Peyer's patch (tissue), 4 donors: ENCODE data around the gene CCDC110. TPM values are rescaled to one million over a fixed set of nuclear protein-coding genes. Genes with fewer than 3 reads are reported as not detected.

Source experiments
- DNase-seq, 3 donors: peaks; one replicate each; pipeline ENCODE4 v3.0.0-alpha.2; 2017 to 2019
- H3K27ac ChIP-seq, 4 donors: fragments of 200-600 bp; sonication (generic); one replicate each; pipeline ENCODE4 v1.5.1; 2016 to 2019
- H3K27me3 ChIP-seq, 2 donors: fragments of 200-600 bp; sonication (generic); one replicate each; pipeline ENCODE4 v1.5.1; 2019
- H3K36me3 ChIP-seq, 3 donors: fragments of 200-600 bp; sonication (generic); one replicate each; pipeline ENCODE4 v1.5.1; 2016 to 2019
- H3K4me1 ChIP-seq, 4 donors: fragments of 200-600 bp; sonication (generic); one replicate each; pipeline ENCODE4 v1.5.1; 2016 to 2019
- H3K4me3 ChIP-seq, 4 donors: fragments of 200-600 bp; sonication (generic); 1 replicate in 3 of 4; 2 replicates in 1 of 4; pipeline ENCODE4 v1.5.1; 2016 to 2019; ENCODE audit warnings: mild to moderate bottlenecking in 1 of 4
- H3K9me3 ChIP-seq, 4 donors: fragments of 200-600 bp; sonication (generic); one replicate each; pipeline ENCODE4 v1.5.1; 2016 to 2019; ENCODE audit warnings: mild to moderate bottlenecking in 1 of 4
- POLR2A ChIP-seq, 2 donors: fragments of 450-650 bp; IDR thresholded peaks; one replicate each; pipeline ENCODE4 v1.5.1; 2017; ENCODE audit warnings: antibody characterized with exemption in 2 of 2, mild to moderate bottlenecking in 2 of 2, moderate library complexity in 2 of 2
- total RNA-seq, 4 donors: library from RNA; depleted of rRNA; stranded (reverse); fragments of >200 nt; gene quantifications; one replicate each; pipeline ENCODE4 v1.1.0, GENCODE V29; 2016
- TF ChIP-seq, protein P1 (sequence below), 6 experiments: fragments of 450-650 bp in 4 of 6; fragments of 200-600 bp in 2 of 6; sonication (generic) in 1 of 6; IDR thresholded peaks; one replicate each; pipeline ENCODE4 v1.5.1; 2017 to 2019; ENCODE audit warnings: antibody characterized with exemption in 6 of 6, mild to moderate bottlenecking in 3 of 6, moderate library complexity in 1 of 6

The CCDC110 gene
- under 1 TPM in 2 of 4 donors, not detected in 2; 0.80 to 0.88 TPM for total RNA-seq

- Histone ChIP-seq H3K4me1 (peaks cover 0 to 13% (median 4%) of the 10 kb centered on the region in 4 donors), H3K27me3 (no peaks in the 10 kb centered on the region), H3K9me3 (no peaks in the 10 kb centered on the region), H3K36me3 (no peaks in the 10 kb centered on the region), H3K27ac (peak within 1 kb of the TSS; percentile 32 to 74 (median 62)), H3K4me3 (peak within 1 kb of the TSS; percentile 70 to 88 (median 77))
- TF ChIP-seq, protein P1, sequence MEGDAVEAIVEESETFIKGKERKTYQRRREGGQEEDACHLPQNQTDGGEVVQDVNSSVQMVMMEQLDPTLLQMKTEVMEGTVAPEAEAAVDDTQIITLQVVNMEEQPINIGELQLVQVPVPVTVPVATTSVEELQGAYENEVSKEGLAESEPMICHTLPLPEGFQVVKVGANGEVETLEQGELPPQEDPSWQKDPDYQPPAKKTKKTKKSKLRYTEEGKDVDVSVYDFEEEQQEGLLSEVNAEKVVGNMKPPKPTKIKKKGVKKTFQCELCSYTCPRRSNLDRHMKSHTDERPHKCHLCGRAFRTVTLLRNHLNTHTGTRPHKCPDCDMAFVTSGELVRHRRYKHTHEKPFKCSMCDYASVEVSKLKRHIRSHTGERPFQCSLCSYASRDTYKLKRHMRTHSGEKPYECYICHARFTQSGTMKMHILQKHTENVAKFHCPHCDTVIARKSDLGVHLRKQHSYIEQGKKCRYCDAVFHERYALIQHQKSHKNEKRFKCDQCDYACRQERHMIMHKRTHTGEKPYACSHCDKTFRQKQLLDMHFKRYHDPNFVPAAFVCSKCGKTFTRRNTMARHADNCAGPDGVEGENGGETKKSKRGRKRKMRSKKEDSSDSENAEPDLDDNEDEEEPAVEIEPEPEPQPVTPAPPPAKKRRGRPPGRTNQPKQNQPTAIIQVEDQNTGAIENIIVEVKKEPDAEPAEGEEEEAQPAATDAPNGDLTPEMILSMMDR (IDR thresholded peaks at IDR 0.05) = peak; percentile 24 to 79 (median 70)
- no peak for TF ChIP-seq POLR2A (IDR thresholded peaks at IDR 0.05)
- DNase-seq = peak; percentile 94 to 97 (median 95)
Measured at GRCh38 chr4:185471235-185472102, at the start of gene CCDC110. Gene CCDC110 (minus strand): TSS chr4:185471733. CDS start chr4:185471683, 50 bp downstream.

- no peak overlapping the region for H3K27ac ChIP-seq
- H3K4me1 ChIP-seq = no peaks in the 10 kb centered on the region
- H3K36me3 ChIP-seq = no peaks in the 10 kb centered on the region
- no peak overlapping the region for H3K4me3 ChIP-seq
- DNase-seq = no peak
- TF ChIP-seq, protein P1 (IDR thresholded peaks at IDR 0.05) = no peak
- no peak for TF ChIP-seq POLR2A (IDR thresholded peaks at IDR 0.05)
- no peaks in the 10 kb centered on the region for H3K27me3 ChIP-seq
- no peaks in the 10 kb centered on the region for H3K9me3 ChIP-seq
Measured at GRCh38 chr4:185520119-185520518, 48.6 kb upstream of the CCDC110 start.

DNA sequence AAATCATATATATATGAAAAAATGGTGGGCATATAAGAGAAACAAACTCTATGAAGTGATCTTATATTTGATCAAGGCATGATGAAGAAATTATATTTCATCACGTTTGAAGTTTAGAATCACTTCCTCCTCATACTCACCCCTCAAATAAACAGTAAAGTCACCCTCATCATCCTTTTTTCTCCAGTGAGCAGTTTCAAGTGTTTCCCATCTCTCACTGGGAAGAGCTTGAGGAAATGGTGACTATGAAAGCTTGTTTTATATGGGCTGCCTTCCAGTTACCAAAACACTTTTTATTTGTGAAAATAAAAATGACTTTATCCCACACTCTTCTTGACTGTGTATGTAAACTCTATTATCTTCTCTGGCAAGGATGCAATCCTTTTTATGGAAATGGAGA is 47.0 kb upstream of the CCDC110 start:
- H3K36me3 ChIP-seq = no peaks in the 10 kb centered on the region
- H3K4me1 ChIP-seq = peaks cover 0 to 6% (median 0%) of the 10 kb centered on the region in 4 donors
- H3K27me3 ChIP-seq = no peaks in the 10 kb centered on the region
- DNase-seq = no peak
- H3K4me3 ChIP-seq = no peak overlapping the region
- no peaks in the 10 kb centered on the region for H3K9me3 ChIP-seq
- TF ChIP-seq, protein P1 (IDR thresholded peaks at IDR 0.05) = no peak
- no peak for TF ChIP-seq POLR2A (IDR thresholded peaks at IDR 0.05)
- no peak overlapping the region for H3K27ac ChIP-seq

- H3K27ac ChIP-seq = no peak overlapping the region
- H3K4me1 ChIP-seq = peaks cover 0 to 10% (median 0%) of the 10 kb centered on the region in 4 donors
- no peak for TF ChIP-seq POLR2A (IDR thresholded peaks at IDR 0.05)
- TF ChIP-seq, protein P1 (IDR thresholded peaks at IDR 0.05) = no peak
- no peak for DNase-seq
- no peaks in the 10 kb centered on the region for H3K36me3 ChIP-seq
- H3K4me3 ChIP-seq = no peak overlapping the region
- H3K27me3 ChIP-seq = no peaks in the 10 kb centered on the region
- no peaks in the 10 kb centered on the region for H3K9me3 ChIP-seq
Measured at GRCh38 chr4:185518069-185518468, 46.5 kb upstream of the CCDC110 start.

GRCh38 chr4:185515248-185515647 is 43.7 kb upstream of the CCDC110 start:
- H3K36me3 ChIP-seq = no peaks in the 10 kb centered on the region
- no peaks in the 10 kb centered on the region for H3K27me3 ChIP-seq
- no peak for TF ChIP-seq POLR2A (IDR thresholded peaks at IDR 0.05)
- TF ChIP-seq, protein P1 (IDR thresholded peaks at IDR 0.05) = no peak
- H3K27ac ChIP-seq = no peak overlapping the region
- DNase-seq = no peak
- no peak overlapping the region for H3K4me3 ChIP-seq
- no peaks in the 10 kb centered on the region for H3K9me3 ChIP-seq
- peaks cover 0 to 15% (median 0%) of the 10 kb centered on the region in 4 donors for H3K4me1 ChIP-seq
